ENCODE results near the gene TCAIM.

The TCAIM gene

DNA sequence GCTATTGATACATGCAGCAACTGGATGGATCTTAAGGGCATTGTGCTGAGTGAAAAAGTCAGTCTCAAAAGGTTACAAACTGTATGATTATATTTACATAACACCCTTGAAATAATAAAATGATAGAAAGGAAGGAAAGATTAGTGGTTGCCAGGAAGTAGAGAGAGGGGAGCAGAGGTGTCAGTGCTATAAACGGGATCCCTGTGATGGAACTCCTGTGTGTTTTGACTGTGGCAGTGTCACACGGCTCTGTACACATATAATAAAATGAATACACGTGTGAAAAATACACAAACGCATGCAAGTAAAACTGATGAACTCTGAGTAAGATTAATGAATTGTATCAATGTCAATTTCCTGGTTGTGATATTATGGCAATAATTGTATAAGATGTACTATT lies 60.3 kb downstream of the TCAIM start:
- Histone ChIP-seq H3K36me3 (ENCODE audit: insufficient read depth, insufficient read length, low read length) (no peaks in the 10 kb centered on the region), H3K27me3 (ENCODE audit: insufficient read depth, insufficient read length) (no peaks in the 10 kb centered on the region), H3K9ac (ENCODE audit: insufficient read length, low read depth) (no peak overlapping the region), H3K4me1 (ENCODE audit: insufficient read depth, insufficient read length) (no peaks in the 10 kb centered on the region), H3K9me3 (ENCODE audit: insufficient read depth, low read length) (no peaks in the 10 kb centered on the region), H3K4me3 (ENCODE audit: insufficient read length, low read depth) (no peak overlapping the region)
- TF ChIP-seq ZNF274 (IDR thresholded peaks at IDR 0.05; ENCODE audit: low read depth, low read length) (no peak), YY1 (IDR thresholded peaks at IDR 0.05; ENCODE audit: insufficient read depth, insufficient read length) (no peak), SUZ12 (IDR thresholded peaks at IDR 0.05; ENCODE audit: extremely low read depth, insufficient read depth, insufficient read length) (no peak)
- DNase-seq (ENCODE audit: low read depth, low spot score) = no peak

DNA sequence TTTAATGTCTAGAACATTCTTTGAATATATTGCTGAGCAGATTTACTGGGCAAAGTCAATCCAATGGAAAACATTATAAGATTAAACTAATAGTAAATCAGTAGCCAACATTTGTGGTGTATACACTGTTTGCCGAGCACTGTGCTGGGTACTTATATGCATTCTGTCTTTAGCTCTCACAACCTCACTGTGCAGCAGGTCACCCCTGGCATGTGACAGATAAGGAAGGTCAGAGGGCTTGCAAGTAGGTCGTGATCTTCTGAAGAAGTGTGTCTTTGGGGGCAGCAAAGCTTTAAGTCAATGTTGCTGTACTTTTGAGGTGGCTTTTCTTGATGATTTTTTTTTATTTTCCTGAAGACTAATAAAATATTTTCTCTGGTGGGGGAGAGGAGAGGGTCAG lies 62.2 kb downstream of the TCAIM start:
- Histone ChIP-seq H3K4me3 (ENCODE audit: insufficient read length, low read depth) (no peak overlapping the region), H3K9ac (ENCODE audit: insufficient read length, low read depth) (no peak overlapping the region), H3K27me3 (ENCODE audit: insufficient read depth, insufficient read length) (no peaks in the 10 kb centered on the region), H3K4me1 (ENCODE audit: insufficient read depth, insufficient read length) (no peaks in the 10 kb centered on the region), H3K36me3 (ENCODE audit: insufficient read depth, insufficient read length, low read length) (no peaks in the 10 kb centered on the region), H3K9me3 (ENCODE audit: insufficient read depth, low read length) (no peaks in the 10 kb centered on the region)
- DNase-seq (ENCODE audit: low read depth, low spot score) = no peak
- no peak for TF ChIP-seq YY1 (IDR thresholded peaks at IDR 0.05; ENCODE audit: insufficient read depth, insufficient read length)
- no peak for TF ChIP-seq SUZ12 (IDR thresholded peaks at IDR 0.05; ENCODE audit: extremely low read depth, insufficient read depth, insufficient read length)
- TF ChIP-seq ZNF274 (IDR thresholded peaks at IDR 0.05; ENCODE audit: low read depth, low read length) = no peak

DNA sequence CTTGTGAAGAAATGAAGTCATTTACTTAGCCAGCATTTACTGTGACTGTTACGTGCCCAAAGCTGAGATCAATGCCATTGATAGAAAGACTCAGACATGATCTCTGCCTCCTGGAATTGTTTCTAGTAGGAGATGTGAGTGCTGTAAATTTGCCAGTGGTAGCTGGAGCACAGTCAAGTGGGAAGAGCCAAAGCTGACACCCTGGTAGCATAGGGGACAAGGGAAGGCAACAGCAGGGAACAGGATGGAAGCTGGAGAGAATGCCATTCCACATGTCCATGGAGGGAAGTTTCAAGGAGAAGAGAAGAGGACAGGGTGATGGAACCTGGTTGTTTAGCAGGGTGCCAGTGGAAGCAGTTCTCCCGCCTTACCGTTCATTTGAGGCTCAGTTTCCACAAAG lies 64.0 kb downstream of the TCAIM start:
- no peaks in the 10 kb centered on the region for H3K4me1 ChIP-seq (ENCODE audit: insufficient read depth, insufficient read length)
- no peaks in the 10 kb centered on the region for H3K27me3 ChIP-seq (ENCODE audit: insufficient read depth, insufficient read length)
- no peak overlapping the region for H3K4me3 ChIP-seq (ENCODE audit: insufficient read length, low read depth)
- no peaks in the 10 kb centered on the region for H3K36me3 ChIP-seq (ENCODE audit: insufficient read depth, insufficient read length, low read length)
- no peaks in the 10 kb centered on the region for H3K9me3 ChIP-seq (ENCODE audit: insufficient read depth, low read length)
- TF ChIP-seq SUZ12 (IDR thresholded peaks at IDR 0.05; ENCODE audit: extremely low read depth, insufficient read depth, insufficient read length) = no peak
- TF ChIP-seq ZNF274 (IDR thresholded peaks at IDR 0.05; ENCODE audit: low read depth, low read length) = no peak
- TF ChIP-seq YY1 (IDR thresholded peaks at IDR 0.05; ENCODE audit: insufficient read depth, insufficient read length) = no peak
- no peak overlapping the region for H3K9ac ChIP-seq (ENCODE audit: insufficient read length, low read depth)
- DNase-seq (ENCODE audit: low read depth, low spot score) = no peak

DNA sequence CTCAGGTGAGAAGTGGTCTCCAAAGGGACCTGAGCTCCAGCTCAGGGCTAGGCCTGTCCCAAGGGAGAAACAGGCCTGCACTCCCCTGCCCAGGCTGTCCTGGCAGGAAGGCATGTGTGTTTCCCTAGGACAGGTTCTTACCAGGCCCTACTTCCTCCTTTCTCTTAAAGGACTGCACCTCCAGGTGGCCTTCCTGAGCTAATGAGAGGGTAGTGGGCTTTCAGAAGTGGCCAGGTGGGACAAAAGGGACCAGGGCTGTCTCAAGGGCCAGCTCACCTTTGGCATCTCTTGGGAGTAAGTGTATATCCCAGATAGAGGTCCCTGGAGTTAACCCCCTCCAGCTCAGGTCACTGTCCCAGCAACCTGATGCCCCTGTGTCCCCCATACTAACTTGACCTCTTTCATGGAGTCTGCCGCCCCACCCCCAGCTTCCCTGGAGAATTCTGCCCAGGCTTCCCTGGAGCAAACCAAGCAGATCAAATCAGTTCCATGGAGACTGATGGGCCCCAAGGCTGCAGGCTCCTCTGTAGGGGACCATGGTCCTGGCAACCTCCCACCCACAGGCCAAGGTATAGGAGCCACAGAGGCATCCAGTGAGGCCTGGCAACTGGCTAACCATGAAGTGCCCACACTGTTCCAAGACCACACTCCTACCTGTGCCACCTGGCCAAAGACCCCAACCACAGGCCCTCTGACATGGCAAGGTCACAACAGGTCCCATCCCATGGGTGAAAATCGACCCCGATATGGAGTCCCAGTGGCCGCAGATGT lies 71.3 kb downstream of the TCAIM start:
- H3K4me1 ChIP-seq (ENCODE audit: insufficient read depth, insufficient read length) = no peaks in the 10 kb centered on the region
- H3K27me3 ChIP-seq (ENCODE audit: insufficient read depth, insufficient read length) = no peaks in the 10 kb centered on the region
- H3K9me3 ChIP-seq (ENCODE audit: insufficient read depth, low read length) = no peaks in the 10 kb centered on the region
- TF ChIP-seq SUZ12 (IDR thresholded peaks at IDR 0.05; ENCODE audit: extremely low read depth, insufficient read depth, insufficient read length) (no peak), ZNF274 (IDR thresholded peaks at IDR 0.05; ENCODE audit: low read depth, low read length) (no peak), YY1 (IDR thresholded peaks at IDR 0.05; ENCODE audit: insufficient read depth, insufficient read length) (no peak)
- H3K4me3 ChIP-seq (ENCODE audit: insufficient read length, low read depth) = no peak overlapping the region
- DNase-seq (ENCODE audit: low read depth, low spot score) = no peak
- H3K36me3 ChIP-seq (ENCODE audit: insufficient read depth, insufficient read length, low read length) = no peaks in the 10 kb centered on the region
- H3K9ac ChIP-seq (ENCODE audit: insufficient read length, low read depth) = no peak overlapping the region

DNA sequence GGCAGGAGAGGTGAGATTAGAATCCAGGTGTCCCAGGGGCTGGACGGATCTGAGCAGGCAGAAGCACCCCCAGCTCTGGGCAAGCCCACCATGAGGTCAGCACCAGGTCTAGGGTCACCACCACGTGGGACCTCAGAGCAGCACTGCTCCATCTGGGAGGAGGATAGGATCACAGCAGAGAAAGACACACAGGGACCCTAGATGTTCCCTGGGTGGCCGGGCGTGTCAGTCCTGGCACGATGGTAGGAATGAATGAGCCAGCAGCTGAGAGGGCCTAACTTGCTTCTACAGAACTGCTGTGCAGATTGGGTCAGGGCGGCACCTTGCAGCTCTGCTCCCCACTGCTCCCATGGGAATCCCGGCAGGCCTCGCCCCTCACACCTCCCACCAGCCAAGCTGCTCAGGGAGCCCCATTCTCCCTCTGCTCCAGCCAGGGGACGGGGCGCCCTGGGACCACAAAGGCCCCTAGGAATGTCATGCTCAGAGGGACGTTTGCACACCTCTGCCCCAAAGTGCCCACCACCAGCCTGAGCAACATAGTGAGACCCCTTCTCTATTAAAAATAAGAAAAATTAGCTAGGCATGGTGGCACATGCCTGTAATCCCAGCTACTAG lies 72.6 kb downstream of the TCAIM start:
- H3K36me3 ChIP-seq (ENCODE audit: insufficient read depth, insufficient read length, low read length) = no peaks in the 10 kb centered on the region
- H3K9me3 ChIP-seq (ENCODE audit: insufficient read depth, low read length) = no peaks in the 10 kb centered on the region
- no peak for DNase-seq (ENCODE audit: low read depth, low spot score)
- no peak overlapping the region for H3K9ac ChIP-seq (ENCODE audit: insufficient read length, low read depth)
- H3K4me1 ChIP-seq (ENCODE audit: insufficient read depth, insufficient read length) = no peaks in the 10 kb centered on the region
- no peaks in the 10 kb centered on the region for H3K27me3 ChIP-seq (ENCODE audit: insufficient read depth, insufficient read length)
- TF ChIP-seq YY1 (IDR thresholded peaks at IDR 0.05; ENCODE audit: insufficient read depth, insufficient read length) (no peak), SUZ12 (IDR thresholded peaks at IDR 0.05; ENCODE audit: extremely low read depth, insufficient read depth, insufficient read length) (no peak), ZNF274 (IDR thresholded peaks at IDR 0.05; ENCODE audit: low read depth, low read length) (no peak)
- no peak overlapping the region for H3K4me3 ChIP-seq (ENCODE audit: insufficient read length, low read depth)

DNA sequence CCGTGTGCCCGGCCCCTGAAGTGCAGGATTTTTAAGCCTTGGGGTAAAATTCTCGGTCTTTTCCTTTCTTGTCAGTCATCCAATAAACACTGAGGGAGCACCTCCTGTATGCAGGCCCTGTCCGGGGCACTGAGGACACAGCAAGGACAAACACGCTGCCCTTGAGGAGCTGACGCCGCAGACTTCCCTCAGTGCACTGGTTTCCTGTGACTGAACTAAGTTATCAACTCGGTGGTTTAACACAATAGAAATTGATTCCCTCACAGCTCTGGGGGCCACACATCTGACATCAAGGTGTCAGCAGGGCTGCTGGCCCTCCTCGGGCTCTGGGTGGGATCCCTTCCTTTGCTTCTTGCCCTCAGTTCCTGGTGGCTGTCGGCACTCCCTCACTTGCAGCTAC lies 73.8 kb downstream of the TCAIM start:
- Histone ChIP-seq H3K4me1 (ENCODE audit: insufficient read depth, insufficient read length) (no peaks in the 10 kb centered on the region), H3K27me3 (ENCODE audit: insufficient read depth, insufficient read length) (no peaks in the 10 kb centered on the region), H3K9me3 (ENCODE audit: insufficient read depth, low read length) (no peaks in the 10 kb centered on the region), H3K9ac (ENCODE audit: insufficient read length, low read depth) (no peak overlapping the region), H3K4me3 (ENCODE audit: insufficient read length, low read depth) (no peak overlapping the region), H3K36me3 (ENCODE audit: insufficient read depth, insufficient read length, low read length) (no peaks in the 10 kb centered on the region)
- DNase-seq (ENCODE audit: low read depth, low spot score) = no peak
- no peak for TF ChIP-seq ZNF274 (IDR thresholded peaks at IDR 0.05; ENCODE audit: low read depth, low read length)
- TF ChIP-seq YY1 (IDR thresholded peaks at IDR 0.05; ENCODE audit: insufficient read depth, insufficient read length) = no peak
- no peak for TF ChIP-seq SUZ12 (IDR thresholded peaks at IDR 0.05; ENCODE audit: extremely low read depth, insufficient read depth, insufficient read length)

DNA sequence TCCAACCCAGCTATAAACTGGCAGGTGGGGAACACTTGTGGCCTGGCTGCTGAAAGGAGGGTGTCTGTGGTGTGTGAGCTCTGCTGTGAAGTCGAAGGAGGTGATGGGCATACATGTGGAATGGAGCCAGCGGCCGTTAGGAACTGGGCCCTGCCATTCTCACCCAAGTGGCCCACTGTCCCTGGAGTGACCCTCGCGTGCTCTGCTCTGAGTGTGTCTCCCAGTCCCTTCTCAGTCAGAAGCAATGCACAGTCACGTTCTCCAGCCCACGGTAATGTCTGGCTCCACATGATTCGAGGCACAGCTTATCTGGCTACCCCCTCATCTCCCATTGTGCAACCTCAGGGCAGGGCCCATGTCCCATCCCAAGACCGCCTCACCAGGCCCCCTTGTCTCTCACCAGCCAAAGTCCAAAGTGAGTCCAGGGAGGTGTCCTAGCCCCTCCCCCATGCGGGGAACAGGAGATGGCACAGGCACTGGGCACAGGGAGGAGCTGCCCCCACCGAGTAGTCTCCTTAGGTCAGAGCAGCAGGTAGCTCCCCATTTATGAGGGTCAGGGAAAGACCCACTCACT lies 76.0 kb downstream of the TCAIM start:
- no peaks in the 10 kb centered on the region for H3K27me3 ChIP-seq (ENCODE audit: insufficient read depth, insufficient read length)
- H3K4me3 ChIP-seq (ENCODE audit: insufficient read length, low read depth) = no peak overlapping the region
- no peaks in the 10 kb centered on the region for H3K4me1 ChIP-seq (ENCODE audit: insufficient read depth, insufficient read length)
- H3K36me3 ChIP-seq (ENCODE audit: insufficient read depth, insufficient read length, low read length) = no peaks in the 10 kb centered on the region
- TF ChIP-seq ZNF274 (IDR thresholded peaks at IDR 0.05; ENCODE audit: low read depth, low read length) (no peak), SUZ12 (IDR thresholded peaks at IDR 0.05; ENCODE audit: extremely low read depth, insufficient read depth, insufficient read length) (no peak), YY1 (IDR thresholded peaks at IDR 0.05; ENCODE audit: insufficient read depth, insufficient read length) (no peak)
- no peak for DNase-seq (ENCODE audit: low read depth, low spot score)
- no peak overlapping the region for H3K9ac ChIP-seq (ENCODE audit: insufficient read length, low read depth)
- no peaks in the 10 kb centered on the region for H3K9me3 ChIP-seq (ENCODE audit: insufficient read depth, low read length)

Measured in NT2/D1 (cell line).